Subcutaneous abdominal adipose tissue (tissue), 5 donors: ENCODE data around the gene TMPRSS15.

Experiments
- H3K27ac ChIP-seq: one replicate; pipeline ENCODE4 v1.7.0; 2013; ENCODE audit warnings: low read depth, mild to moderate bottlenecking, inconsistent platforms, low read length, moderate library complexity
- H3K27me3 ChIP-seq, 5 donors: one replicate each; pipeline ENCODE4 v1.7.0; 2013; ENCODE audit warnings: low read length in 5 of 5, inconsistent platforms in 1 of 5; ENCODE audit not compliant: control insufficient read depth in 5 of 5, insufficient read depth in 4 of 5
- H3K36me3 ChIP-seq, 5 donors: one replicate each; pipeline ENCODE4 v1.7.0; 2013; ENCODE audit warnings: low read length in 5 of 5; ENCODE audit not compliant: control insufficient read depth in 5 of 5, insufficient read depth in 5 of 5
- H3K4me1 ChIP-seq, 5 donors: one replicate each; pipeline ENCODE4 v1.7.0; 2013; ENCODE audit warnings: low read length in 5 of 5, mild to moderate bottlenecking in 3 of 5, moderate library complexity in 1 of 5; ENCODE audit not compliant: control insufficient read depth in 5 of 5, insufficient read depth in 5 of 5
- H3K4me3 ChIP-seq, 5 donors: one replicate each; pipeline ENCODE4 v1.7.0; 2013; ENCODE audit warnings: low read length in 5 of 5, low read depth in 1 of 5
- H3K9ac ChIP-seq, 5 donors: one replicate each; pipeline ENCODE4 v1.7.0; 2013; ENCODE audit warnings: low read length in 5 of 5, mild to moderate bottlenecking in 4 of 5, moderate library complexity in 3 of 5
- H3K9me3 ChIP-seq, 5 donors: one replicate each; pipeline ENCODE4 v1.7.0; 2013; ENCODE audit warnings: low read length in 5 of 5; ENCODE audit not compliant: control insufficient read depth in 5 of 5
- donor health status: healthy.
- donor health status: healthy.
- donor health status: healthy.
- donor health status: healthy.
- donor health status: healthy.

The TMPRSS15 gene

GRCh38 chr21:18220498-18220897, 183.1 kb downstream of the TMPRSS15 start:
- no peak overlapping the region for H3K9ac ChIP-seq
- no peak overlapping the region for H3K4me3 ChIP-seq
- no peaks in the 10 kb centered on the region for H3K4me1 ChIP-seq
- no peaks in the 10 kb centered on the region for H3K27me3 ChIP-seq
- H3K27ac ChIP-seq, result no peak overlapping the region
- peaks cover 10 to 19% (median 15%) of the 10 kb centered on the region in 5 donors for H3K9me3 ChIP-seq
- no peaks in the 10 kb centered on the region for H3K36me3 ChIP-seq
